WTC11 (cell line): Measurements from ENCODE around the gene CCDC85A. TPM values are rescaled to one million over a fixed set of nuclear protein-coding genes. Genes with fewer than 3 reads are reported as not detected.

Experiments
- ATAC-seq: fragments of 200-7000 bp; cut with Tn5 transposase; 2 replicates; pipeline ENCODE4 v1.10.0; 2021; ENCODE audit warnings: mild to moderate bottlenecking, moderate library complexity
- CTCF ChIA-PET: fragments of 300-600 bp; sonication (Branson Sonifier 250); formaldehyde crosslinking; loops from one replicate; lab custom pipeline; 2021; ENCODE audit warnings: antibody characterized with exemption; lab: Charles Lee
- POLR2A ChIA-PET: fragments of 350-600 bp; sonication (Branson Sonifier 250); formaldehyde crosslinking; loops from one replicate; lab custom pipeline; 2021; ENCODE audit warnings: antibody characterized with exemption; lab: Charles Lee
- DNase-seq: peaks from one replicate; pipeline ENCODE4 v3.0.0; 2021; ENCODE audit warnings: low spot score
- H3K27ac Mint-ChIP-seq: 2 replicates; pipeline ENCODE4 v1.8.0; 2021; ENCODE audit warnings: mixed read lengths
- H3K27me3 Mint-ChIP-seq: 2 replicates; pipeline ENCODE4 v1.8.0; 2021; ENCODE audit warnings: low read depth, mild to moderate bottlenecking, moderate library complexity, mixed read lengths
- H3K36me3 Mint-ChIP-seq: 2 replicates; pipeline ENCODE4 v1.8.0; 2021; ENCODE audit warnings: mixed read lengths
- H3K4me1 Mint-ChIP-seq: 2 replicates; pipeline ENCODE4 v1.8.0; 2022; ENCODE audit warnings: mixed read lengths
- H3K4me3 Mint-ChIP-seq: 2 replicates; pipeline ENCODE4 v1.8.0; 2021; ENCODE audit warnings: mild to moderate bottlenecking, moderate library complexity, mixed read lengths
- H3K9me3 Mint-ChIP-seq: 2 replicates; pipeline ENCODE4 v1.8.0; 2021; ENCODE audit warnings: mixed read lengths
- CREM ChIP-seq: sonication (generic); formaldehyde crosslinking; IDR thresholded peaks from 2 replicates; pipeline ENCODE4 v1.8.1; 2022; ENCODE audit warnings: mild to moderate bottlenecking, missing genetic modification reagents, moderate library complexity
- ELF4 ChIP-seq: sonication (generic); formaldehyde crosslinking; IDR thresholded peaks from 2 replicates; pipeline ENCODE4 v1.8.1; 2022; ENCODE audit warnings: low read depth, mild to moderate bottlenecking, moderate library complexity, missing genetic modification reagents
- EMX1 ChIP-seq: fragments of 250-450 bp; sonication (Bioruptor Pico); IDR thresholded peaks from 2 replicates; pipeline ENCODE4 v1.8.0; 2021; ENCODE audit warnings: mild to moderate bottlenecking
- GABPB1 ChIP-seq: sonication (generic); formaldehyde crosslinking; IDR thresholded peaks from 2 replicates; pipeline ENCODE4 v1.8.1; 2023; ENCODE audit warnings: mild to moderate bottlenecking, missing genetic modification reagents
- GTF2I ChIP-seq: fragments of 250-450 bp; sonication (Bioruptor Pico); conservative IDR thresholded peaks from 2 replicates; pipeline ENCODE4 v1.4.0; 2021; ENCODE audit warnings: mild to moderate bottlenecking
- HMGA2 ChIP-seq: fragments of 250-450 bp; sonication (Bioruptor Pico); IDR thresholded peaks from 2 replicates; pipeline ENCODE4 v1.4.0; 2021; ENCODE audit warnings: mild to moderate bottlenecking, moderate library complexity
- JAZF1 ChIP-seq: fragments of 250-450 bp; sonication (Bioruptor Pico); IDR thresholded peaks from 2 replicates; pipeline ENCODE4 v1.9.0; 2021; ENCODE audit warnings: moderate library complexity, mild to moderate bottlenecking, inconsistent platforms
- JUN ChIP-seq: sonication (generic); formaldehyde crosslinking; IDR thresholded peaks from 2 replicates; pipeline ENCODE4 v1.8.0; 2023; ENCODE audit warnings: mild to moderate bottlenecking, missing genetic modification reagents
- KAT7 ChIP-seq: sonication (generic); formaldehyde crosslinking; IDR thresholded peaks from 2 replicates; pipeline ENCODE4 v1.8.1; 2023; ENCODE audit warnings: missing genetic modification reagents, mild to moderate bottlenecking, borderline replicate concordance
- NR2C2 ChIP-seq: sonication (generic); formaldehyde crosslinking; IDR thresholded peaks from 2 replicates; pipeline ENCODE4 v1.8.0; 2022; ENCODE audit warnings: mild to moderate bottlenecking, missing genetic modification reagents
- SMAD3 ChIP-seq: sonication (generic); formaldehyde crosslinking; IDR thresholded peaks from 2 replicates; pipeline ENCODE4 v1.8.0; 2022; ENCODE audit warnings: missing genetic modification reagents, mild to moderate bottlenecking, borderline replicate concordance
- ZNF121 ChIP-seq: sonication (generic); formaldehyde crosslinking; IDR thresholded peaks from 2 replicates; pipeline ENCODE4 v1.8.0; 2023; ENCODE audit warnings: missing genetic modification reagents
- ZNF219 ChIP-seq: sonication (generic); formaldehyde crosslinking; IDR thresholded peaks from 2 replicates; pipeline ENCODE4 v1.8.0; 2023; ENCODE audit warnings: missing genetic modification reagents, mild to moderate bottlenecking, borderline replicate concordance
- ZNF263 ChIP-seq: sonication (generic); formaldehyde crosslinking; IDR thresholded peaks from 2 replicates; pipeline ENCODE4 v1.8.1; 2022; ENCODE audit warnings: low read depth, mild to moderate bottlenecking, moderate library complexity, missing genetic modification reagents
- ZNF317 ChIP-seq: sonication (generic); formaldehyde crosslinking; IDR thresholded peaks from 2 replicates; pipeline ENCODE4 v1.8.1; 2023; ENCODE audit warnings: low read depth, mild to moderate bottlenecking, moderate library complexity, missing genetic modification reagents, borderline replicate concordance
- ZNF396 ChIP-seq: fragments of 250-450 bp; sonication (Bioruptor Pico); IDR thresholded peaks from 2 replicates; pipeline ENCODE4 v1.8.0; 2021; ENCODE audit warnings: mild to moderate bottlenecking, moderate library complexity, borderline replicate concordance
- total RNA-seq: library from RNA; stranded (reverse); gene quantifications from 3 replicates; pipeline ENCODE4 v1.2.3, GENCODE V29; 2021
- TF ChIP-seq, protein P1 (sequence below): sonication (generic); formaldehyde crosslinking; IDR thresholded peaks from 2 replicates; pipeline ENCODE4 v1.8.1; 2022; ENCODE audit warnings: mild to moderate bottlenecking, moderate library complexity, missing genetic modification reagents
- TF ChIP-seq, protein P2 (sequence below): sonication (generic); formaldehyde crosslinking; IDR thresholded peaks from 2 replicates; pipeline ENCODE4 v1.8.0; 2022; ENCODE audit warnings: missing genetic modification reagents
- TF ChIP-seq, protein P3 (sequence below): sonication (generic); formaldehyde crosslinking; IDR thresholded peaks from 2 replicates; pipeline ENCODE4 v1.8.1; 2022; ENCODE audit warnings: mild to moderate bottlenecking, missing genetic modification reagents, moderate library complexity, borderline replicate concordance
- TF ChIP-seq, protein P4 (sequence below): sonication (generic); formaldehyde crosslinking; conservative IDR thresholded peaks from 2 replicates; pipeline ENCODE4 v1.8.1; 2023; ENCODE audit warnings: mild to moderate bottlenecking, low read depth, missing genetic modification reagents, moderate library complexity
- TF ChIP-seq, protein P5 (sequence below): sonication (generic); formaldehyde crosslinking; IDR thresholded peaks from 2 replicates; pipeline ENCODE4 v1.8.1; 2023; ENCODE audit warnings: mild to moderate bottlenecking, moderate library complexity, missing genetic modification reagents
- TF ChIP-seq, protein P6 (sequence below): sonication (generic); formaldehyde crosslinking; IDR thresholded peaks from 2 replicates; pipeline ENCODE4 v1.8.0; 2022; ENCODE audit warnings: mild to moderate bottlenecking, missing genetic modification reagents
- TF ChIP-seq, protein P7 (sequence below): sonication (generic); formaldehyde crosslinking; IDR thresholded peaks from 2 replicates; pipeline ENCODE4 v1.8.1; 2022; ENCODE audit warnings: low read depth, missing genetic modification reagents, borderline replicate concordance
- TF ChIP-seq, protein P8 (sequence below): sonication (generic); formaldehyde crosslinking; IDR thresholded peaks from 2 replicates; pipeline ENCODE4 v1.8.0; 2023; ENCODE audit warnings: missing genetic modification reagents

CCDC85A gene
- total RNA-seq, 1 experiment from 2014 or later: 0.22 TPM

DNA sequence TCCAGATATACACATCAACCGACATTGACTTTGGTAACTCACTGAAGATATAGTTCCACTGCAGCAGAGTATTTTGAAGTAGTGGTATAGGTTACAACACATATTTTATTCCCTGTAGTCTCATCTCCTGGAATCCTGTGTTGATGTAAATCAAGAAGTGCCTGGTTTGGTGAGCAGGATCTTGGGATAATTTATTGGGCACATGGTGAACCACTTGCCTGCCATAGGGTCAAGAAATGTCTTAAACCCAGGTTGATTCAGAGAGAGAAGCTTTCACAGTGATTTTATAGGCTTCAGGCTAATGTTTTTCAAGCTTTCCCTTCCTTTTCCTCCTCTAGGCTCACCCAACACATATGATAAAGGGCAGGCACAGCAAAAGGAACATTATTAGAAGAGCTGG, 24.6 kb downstream of the CCDC85A start (continued):
- TF ChIP-seq SMAD3 (CRISPR knock-in tag): no peak
- TF ChIP-seq ZNF219 (CRISPR knock-in tag): no peak
- no peak for TF ChIP-seq NR2C2
- no peak for TF ChIP-seq GABPB1 (CRISPR knock-in tag)
- TF ChIP-seq EMX1 (CRISPR knock-in tag): no peak
- no peak for TF ChIP-seq ZNF263 (CRISPR knock-in tag)
- no peak for TF ChIP-seq JUN (CRISPR knock-in tag)
- no peak for TF ChIP-seq CREM (CRISPR knock-in tag)
- TF ChIP-seq, protein P1, sequence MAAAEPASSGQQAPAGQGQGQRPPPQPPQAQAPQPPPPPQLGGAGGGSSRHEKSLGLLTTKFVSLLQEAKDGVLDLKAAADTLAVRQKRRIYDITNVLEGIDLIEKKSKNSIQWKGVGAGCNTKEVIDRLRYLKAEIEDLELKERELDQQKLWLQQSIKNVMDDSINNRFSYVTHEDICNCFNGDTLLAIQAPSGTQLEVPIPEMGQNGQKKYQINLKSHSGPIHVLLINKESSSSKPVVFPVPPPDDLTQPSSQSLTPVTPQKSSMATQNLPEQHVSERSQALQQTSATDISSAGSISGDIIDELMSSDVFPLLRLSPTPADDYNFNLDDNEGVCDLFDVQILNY (CRISPR knock-in tag): no peak
- TF ChIP-seq ZNF317 (CRISPR knock-in tag): no peak
- TF ChIP-seq HMGA2 (CRISPR knock-in tag): no peak
- TF ChIP-seq, protein P2, sequence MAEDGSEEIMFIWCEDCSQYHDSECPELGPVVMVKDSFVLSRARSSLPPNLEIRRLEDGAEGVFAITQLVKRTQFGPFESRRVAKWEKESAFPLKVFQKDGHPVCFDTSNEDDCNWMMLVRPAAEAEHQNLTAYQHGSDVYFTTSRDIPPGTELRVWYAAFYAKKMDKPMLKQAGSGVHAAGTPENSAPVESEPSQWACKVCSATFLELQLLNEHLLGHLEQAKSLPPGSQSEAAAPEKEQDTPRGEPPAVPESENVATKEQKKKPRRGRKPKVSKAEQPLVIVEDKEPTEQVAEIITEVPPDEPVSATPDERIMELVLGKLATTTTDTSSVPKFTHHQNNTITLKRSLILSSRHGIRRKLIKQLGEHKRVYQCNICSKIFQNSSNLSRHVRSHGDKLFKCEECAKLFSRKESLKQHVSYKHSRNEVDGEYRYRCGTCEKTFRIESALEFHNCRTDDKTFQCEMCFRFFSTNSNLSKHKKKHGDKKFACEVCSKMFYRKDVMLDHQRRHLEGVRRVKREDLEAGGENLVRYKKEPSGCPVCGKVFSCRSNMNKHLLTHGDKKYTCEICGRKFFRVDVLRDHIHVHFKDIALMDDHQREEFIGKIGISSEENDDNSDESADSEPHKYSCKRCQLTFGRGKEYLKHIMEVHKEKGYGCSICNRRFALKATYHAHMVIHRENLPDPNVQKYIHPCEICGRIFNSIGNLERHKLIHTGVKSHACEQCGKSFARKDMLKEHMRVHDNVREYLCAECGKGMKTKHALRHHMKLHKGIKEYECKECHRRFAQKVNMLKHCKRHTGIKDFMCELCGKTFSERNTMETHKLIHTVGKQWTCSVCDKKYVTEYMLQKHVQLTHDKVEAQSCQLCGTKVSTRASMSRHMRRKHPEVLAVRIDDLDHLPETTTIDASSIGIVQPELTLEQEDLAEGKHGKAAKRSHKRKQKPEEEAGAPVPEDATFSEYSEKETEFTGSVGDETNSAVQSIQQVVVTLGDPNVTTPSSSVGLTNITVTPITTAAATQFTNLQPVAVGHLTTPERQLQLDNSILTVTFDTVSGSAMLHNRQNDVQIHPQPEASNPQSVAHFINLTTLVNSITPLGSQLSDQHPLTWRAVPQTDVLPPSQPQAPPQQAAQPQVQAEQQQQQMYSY: no peak

DNA sequence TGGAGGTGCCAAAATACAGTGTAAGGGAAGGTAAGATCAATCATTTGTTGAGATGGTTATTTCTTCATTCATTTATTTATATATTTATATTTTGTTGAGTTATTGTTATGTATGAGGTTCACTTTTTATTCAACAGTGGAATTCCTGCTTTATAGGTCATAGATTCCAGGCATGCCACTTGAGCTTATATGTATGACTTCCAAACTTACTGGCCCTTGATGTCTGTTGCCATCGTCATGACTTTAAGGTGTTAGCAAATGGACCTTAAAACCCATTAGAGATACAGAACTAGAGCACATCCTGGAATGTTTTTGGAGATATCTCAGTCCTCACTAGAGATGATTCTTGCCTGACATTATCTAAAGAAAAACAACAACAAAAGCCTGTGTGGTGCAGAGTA, 25.9 kb downstream of the CCDC85A start:
- CTCF ChIA-PET: no interaction called here
- H3K4me3 Mint-ChIP-seq: no peak overlapping the region
- POLR2A ChIA-PET: no interaction called here
- no peak overlapping the region for H3K27ac Mint-ChIP-seq
- no peaks in the 10 kb centered on the region for H3K4me1 Mint-ChIP-seq
- DNase-seq (no peak), ATAC-seq (no peak)
- no peaks in the 10 kb centered on the region for H3K9me3 Mint-ChIP-seq
- no peaks in the 10 kb centered on the region for H3K36me3 Mint-ChIP-seq
- no peaks in the 10 kb centered on the region; the same call in 1 of the 2 replicates for H3K27me3 Mint-ChIP-seq
- TF ChIP-seq ELF4 (CRISPR knock-in tag): no peak
- TF ChIP-seq CREM (CRISPR knock-in tag): no peak
- TF ChIP-seq, protein P3, sequence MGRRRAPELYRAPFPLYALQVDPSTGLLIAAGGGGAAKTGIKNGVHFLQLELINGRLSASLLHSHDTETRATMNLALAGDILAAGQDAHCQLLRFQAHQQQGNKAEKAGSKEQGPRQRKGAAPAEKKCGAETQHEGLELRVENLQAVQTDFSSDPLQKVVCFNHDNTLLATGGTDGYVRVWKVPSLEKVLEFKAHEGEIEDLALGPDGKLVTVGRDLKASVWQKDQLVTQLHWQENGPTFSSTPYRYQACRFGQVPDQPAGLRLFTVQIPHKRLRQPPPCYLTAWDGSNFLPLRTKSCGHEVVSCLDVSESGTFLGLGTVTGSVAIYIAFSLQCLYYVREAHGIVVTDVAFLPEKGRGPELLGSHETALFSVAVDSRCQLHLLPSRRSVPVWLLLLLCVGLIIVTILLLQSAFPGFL (CRISPR knock-in tag): no peak
- TF ChIP-seq, protein P4, sequence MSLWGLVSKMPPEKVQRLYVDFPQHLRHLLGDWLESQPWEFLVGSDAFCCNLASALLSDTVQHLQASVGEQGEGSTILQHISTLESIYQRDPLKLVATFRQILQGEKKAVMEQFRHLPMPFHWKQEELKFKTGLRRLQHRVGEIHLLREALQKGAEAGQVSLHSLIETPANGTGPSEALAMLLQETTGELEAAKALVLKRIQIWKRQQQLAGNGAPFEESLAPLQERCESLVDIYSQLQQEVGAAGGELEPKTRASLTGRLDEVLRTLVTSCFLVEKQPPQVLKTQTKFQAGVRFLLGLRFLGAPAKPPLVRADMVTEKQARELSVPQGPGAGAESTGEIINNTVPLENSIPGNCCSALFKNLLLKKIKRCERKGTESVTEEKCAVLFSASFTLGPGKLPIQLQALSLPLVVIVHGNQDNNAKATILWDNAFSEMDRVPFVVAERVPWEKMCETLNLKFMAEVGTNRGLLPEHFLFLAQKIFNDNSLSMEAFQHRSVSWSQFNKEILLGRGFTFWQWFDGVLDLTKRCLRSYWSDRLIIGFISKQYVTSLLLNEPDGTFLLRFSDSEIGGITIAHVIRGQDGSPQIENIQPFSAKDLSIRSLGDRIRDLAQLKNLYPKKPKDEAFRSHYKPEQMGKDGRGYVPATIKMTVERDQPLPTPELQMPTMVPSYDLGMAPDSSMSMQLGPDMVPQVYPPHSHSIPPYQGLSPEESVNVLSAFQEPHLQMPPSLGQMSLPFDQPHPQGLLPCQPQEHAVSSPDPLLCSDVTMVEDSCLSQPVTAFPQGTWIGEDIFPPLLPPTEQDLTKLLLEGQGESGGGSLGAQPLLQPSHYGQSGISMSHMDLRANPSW: no peak
- TF ChIP-seq ZNF396 (CRISPR knock-in tag): no peak
- TF ChIP-seq GTF2I: no peak
- TF ChIP-seq, protein P5, sequence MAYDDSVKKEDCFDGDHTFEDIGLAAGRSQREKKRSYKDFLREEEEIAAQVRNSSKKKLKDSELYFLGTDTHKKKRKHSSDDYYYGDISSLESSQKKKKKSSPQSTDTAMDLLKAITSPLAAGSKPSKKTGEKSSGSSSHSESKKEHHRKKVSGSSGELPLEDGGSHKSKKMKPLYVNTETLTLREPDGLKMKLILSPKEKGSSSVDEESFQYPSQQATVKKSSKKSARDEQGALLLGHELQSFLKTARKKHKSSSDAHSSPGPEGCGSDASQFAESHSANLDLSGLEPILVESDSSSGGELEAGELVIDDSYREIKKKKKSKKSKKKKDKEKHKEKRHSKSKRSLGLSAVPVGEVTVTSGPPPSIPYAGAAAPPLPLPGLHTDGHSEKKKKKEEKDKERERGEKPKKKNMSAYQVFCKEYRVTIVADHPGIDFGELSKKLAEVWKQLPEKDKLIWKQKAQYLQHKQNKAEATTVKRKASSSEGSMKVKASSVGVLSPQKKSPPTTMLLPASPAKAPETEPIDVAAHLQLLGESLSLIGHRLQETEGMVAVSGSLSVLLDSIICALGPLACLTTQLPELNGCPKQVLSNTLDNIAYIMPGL (CRISPR knock-in tag): no peak
- no peak for TF ChIP-seq ZNF121 (CRISPR knock-in tag)
- TF ChIP-seq KAT7 (CRISPR knock-in tag): no peak
- TF ChIP-seq, protein P6, sequence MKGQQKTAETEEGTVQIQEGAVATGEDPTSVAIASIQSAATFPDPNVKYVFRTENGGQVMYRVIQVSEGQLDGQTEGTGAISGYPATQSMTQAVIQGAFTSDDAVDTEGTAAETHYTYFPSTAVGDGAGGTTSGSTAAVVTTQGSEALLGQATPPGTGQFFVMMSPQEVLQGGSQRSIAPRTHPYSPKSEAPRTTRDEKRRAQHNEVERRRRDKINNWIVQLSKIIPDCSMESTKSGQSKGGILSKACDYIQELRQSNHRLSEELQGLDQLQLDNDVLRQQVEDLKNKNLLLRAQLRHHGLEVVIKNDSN (CRISPR knock-in tag): no peak
- TF ChIP-seq, protein P7, sequence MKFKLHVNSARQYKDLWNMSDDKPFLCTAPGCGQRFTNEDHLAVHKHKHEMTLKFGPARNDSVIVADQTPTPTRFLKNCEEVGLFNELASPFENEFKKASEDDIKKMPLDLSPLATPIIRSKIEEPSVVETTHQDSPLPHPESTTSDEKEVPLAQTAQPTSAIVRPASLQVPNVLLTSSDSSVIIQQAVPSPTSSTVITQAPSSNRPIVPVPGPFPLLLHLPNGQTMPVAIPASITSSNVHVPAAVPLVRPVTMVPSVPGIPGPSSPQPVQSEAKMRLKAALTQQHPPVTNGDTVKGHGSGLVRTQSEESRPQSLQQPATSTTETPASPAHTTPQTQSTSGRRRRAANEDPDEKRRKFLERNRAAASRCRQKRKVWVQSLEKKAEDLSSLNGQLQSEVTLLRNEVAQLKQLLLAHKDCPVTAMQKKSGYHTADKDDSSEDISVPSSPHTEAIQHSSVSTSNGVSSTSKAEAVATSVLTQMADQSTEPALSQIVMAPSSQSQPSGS: no peak
- TF ChIP-seq, protein P8, sequence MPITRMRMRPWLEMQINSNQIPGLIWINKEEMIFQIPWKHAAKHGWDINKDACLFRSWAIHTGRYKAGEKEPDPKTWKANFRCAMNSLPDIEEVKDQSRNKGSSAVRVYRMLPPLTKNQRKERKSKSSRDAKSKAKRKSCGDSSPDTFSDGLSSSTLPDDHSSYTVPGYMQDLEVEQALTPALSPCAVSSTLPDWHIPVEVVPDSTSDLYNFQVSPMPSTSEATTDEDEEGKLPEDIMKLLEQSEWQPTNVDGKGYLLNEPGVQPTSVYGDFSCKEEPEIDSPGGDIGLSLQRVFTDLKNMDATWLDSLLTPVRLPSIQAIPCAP: no peak
- TF ChIP-seq JAZF1: no peak
